ENCODE measurements around the gene TP53I13.

DNA sequence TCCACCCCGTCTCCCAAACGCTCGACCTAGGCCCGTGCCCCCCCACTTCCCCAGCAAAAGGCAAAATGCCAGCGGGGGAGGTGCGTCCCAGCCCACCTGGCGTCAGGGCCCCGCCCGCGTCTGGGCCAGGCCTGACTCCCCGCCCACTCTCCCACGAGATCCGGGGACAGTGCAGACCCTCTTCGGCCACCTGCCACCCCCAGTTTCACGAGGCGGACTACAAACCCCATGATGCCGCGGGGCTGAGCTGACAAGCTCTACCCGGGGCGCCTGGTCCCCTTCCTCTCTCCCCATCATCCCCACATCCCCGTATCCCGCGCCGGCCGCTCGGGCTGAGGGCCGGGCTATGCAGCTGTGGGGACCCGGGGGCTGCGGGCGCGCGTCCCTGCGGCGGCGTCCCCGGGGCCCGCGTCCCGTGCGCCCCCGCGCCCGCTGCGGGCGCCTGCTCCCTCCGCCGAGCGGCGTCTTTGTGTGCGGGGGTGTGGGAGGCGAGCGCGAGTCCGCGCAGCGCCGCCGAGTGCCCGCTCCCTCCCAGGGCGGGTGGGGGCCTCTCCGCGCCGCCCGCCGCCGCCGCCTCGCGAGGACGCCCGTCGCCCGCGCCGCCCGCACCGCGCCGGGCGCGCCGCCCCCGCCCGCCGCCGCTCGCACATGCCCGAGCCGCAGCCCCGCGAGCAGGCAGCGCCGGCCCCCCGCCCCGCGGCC lies 24.5 kb downstream of the TP53I13 start, which contains the start of gene ANKRD13B:
- TF ChIP-seq HDGF (IDR thresholded peaks at IDR 0.05) (no peak), POLR2A (IDR thresholded peaks at IDR 0.05; ENCODE audit: low read depth, low read length) (no peak)
